ENCODE measurements around the gene KRTAP4-11.

Gene KRTAP4-11

DNA sequence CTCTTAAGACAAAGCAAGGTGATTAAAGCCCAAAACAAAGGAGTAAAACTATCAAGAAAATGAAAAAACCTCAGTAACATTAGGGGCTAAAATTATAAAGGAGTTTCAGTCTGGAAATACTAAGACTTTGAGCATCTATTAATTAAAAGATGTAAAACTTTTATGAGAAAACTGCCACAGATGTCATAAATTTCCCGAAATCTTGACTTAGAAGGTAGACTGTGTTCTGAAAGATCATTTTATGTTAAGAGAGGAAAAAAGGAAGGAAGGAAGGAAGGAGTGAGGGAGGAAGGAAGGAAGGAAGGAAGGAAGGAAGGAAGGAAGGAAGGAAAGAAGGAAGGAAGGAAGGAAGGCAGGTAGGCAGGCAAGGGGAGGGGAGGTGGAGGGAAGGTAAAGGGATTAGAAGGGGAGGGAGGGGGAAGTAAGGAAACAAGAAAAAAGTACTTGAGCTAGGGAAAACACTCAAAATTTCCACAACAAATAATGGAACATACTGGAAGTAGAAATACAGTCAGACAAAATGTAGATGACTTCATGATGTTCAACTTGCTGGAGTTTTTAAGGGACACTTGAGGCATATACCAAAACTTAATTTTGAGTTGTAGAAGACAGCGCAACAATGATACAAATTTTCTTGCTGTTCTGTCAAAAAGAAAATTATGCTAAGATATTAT is 29.5 kb upstream of the KRTAP4-11 start:
- H3K4me1 ChIP-seq (ENCODE audit: control insufficient read depth, low read length), result peaks cover 21% of the 10 kb centered on the region

DNA sequence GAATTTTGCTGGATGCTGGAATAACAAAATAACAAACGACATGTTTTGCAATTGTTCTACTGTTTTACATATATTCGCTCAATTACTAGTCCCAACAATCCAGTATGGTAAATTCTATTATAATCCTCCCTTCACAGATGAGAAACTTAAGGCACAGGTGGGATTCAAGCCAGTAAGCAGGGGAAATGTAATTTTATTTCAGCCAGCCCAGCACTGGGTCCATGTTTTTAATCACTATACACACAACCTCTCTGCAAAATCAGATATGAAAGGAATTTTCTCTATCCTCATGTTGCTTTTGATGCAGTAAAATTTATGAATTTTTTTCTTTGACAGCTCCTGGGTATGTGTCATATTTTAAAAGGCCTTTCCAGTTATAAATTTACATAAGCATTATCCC is 27.1 kb upstream of the KRTAP4-11 start:
- Histone ChIP-seq H3K9me3 (ENCODE audit: control insufficient read depth, insufficient read depth, low read length) (peaks cover 15% of the 10 kb centered on the region), H3K27ac (ENCODE audit: low read depth, low read length) (no peak overlapping the region), H3K9me2 (replicated peaks; ENCODE audit: control insufficient read depth, low read length) (no peaks in the 10 kb centered on the region), H3K4me1 (ENCODE audit: control insufficient read depth, low read length) (peaks cover 10% of the 10 kb centered on the region), H3K79me2 (ENCODE audit: control insufficient read depth, low read length) (no peaks in the 10 kb centered on the region), H3K36me3 (ENCODE audit: control insufficient read depth, low read length) (no peaks in the 10 kb centered on the region), H3K4me2 (ENCODE audit: low read length) (no peak overlapping the region), H3K4me3 (ENCODE audit: low read length) (no peak overlapping the region), H4K20me1 (ENCODE audit: control insufficient read depth, insufficient read depth, low read depth, low read length) (no peaks in the 10 kb centered on the region), H3K27me3 (ENCODE audit: control insufficient read depth, low read length) (no peaks in the 10 kb centered on the region), H3F3A (ENCODE audit: control insufficient read depth, insufficient read depth) (no peaks in the 10 kb centered on the region)
- no peak for TF ChIP-seq EZH2phosphoT487 (IDR thresholded peaks at IDR 0.05; ENCODE audit: borderline replicate concordance, low read length)

More for the DNA sequence above, 29.5 kb upstream of the KRTAP4-11 start:
- Histone ChIP-seq H3K9me3 (ENCODE audit: control insufficient read depth, insufficient read depth, low read length) (peaks cover 11% of the 10 kb centered on the region), H3F3A (ENCODE audit: control insufficient read depth, insufficient read depth) (no peaks in the 10 kb centered on the region), H3K9me2 (replicated peaks; ENCODE audit: control insufficient read depth, low read length) (no peaks in the 10 kb centered on the region), H3K36me3 (ENCODE audit: control insufficient read depth, low read length) (no peaks in the 10 kb centered on the region), H3K27ac (ENCODE audit: low read depth, low read length) (no peak overlapping the region), H3K27me3 (ENCODE audit: control insufficient read depth, low read length) (no peaks in the 10 kb centered on the region), H3K4me2 (ENCODE audit: low read length) (no peak overlapping the region), H4K20me1 (ENCODE audit: control insufficient read depth, insufficient read depth, low read depth, low read length) (no peaks in the 10 kb centered on the region), H3K79me2 (ENCODE audit: control insufficient read depth, low read length) (no peaks in the 10 kb centered on the region), H3K4me3 (ENCODE audit: low read length) (no peak overlapping the region)
- TF ChIP-seq, protein P1, sequence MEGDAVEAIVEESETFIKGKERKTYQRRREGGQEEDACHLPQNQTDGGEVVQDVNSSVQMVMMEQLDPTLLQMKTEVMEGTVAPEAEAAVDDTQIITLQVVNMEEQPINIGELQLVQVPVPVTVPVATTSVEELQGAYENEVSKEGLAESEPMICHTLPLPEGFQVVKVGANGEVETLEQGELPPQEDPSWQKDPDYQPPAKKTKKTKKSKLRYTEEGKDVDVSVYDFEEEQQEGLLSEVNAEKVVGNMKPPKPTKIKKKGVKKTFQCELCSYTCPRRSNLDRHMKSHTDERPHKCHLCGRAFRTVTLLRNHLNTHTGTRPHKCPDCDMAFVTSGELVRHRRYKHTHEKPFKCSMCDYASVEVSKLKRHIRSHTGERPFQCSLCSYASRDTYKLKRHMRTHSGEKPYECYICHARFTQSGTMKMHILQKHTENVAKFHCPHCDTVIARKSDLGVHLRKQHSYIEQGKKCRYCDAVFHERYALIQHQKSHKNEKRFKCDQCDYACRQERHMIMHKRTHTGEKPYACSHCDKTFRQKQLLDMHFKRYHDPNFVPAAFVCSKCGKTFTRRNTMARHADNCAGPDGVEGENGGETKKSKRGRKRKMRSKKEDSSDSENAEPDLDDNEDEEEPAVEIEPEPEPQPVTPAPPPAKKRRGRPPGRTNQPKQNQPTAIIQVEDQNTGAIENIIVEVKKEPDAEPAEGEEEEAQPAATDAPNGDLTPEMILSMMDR (IDR thresholded peaks at IDR 0.05; ENCODE audit: low read depth, low read length, poor library complexity, severe bottlenecking), result no peak
- TF ChIP-seq EZH2phosphoT487 (IDR thresholded peaks at IDR 0.05; ENCODE audit: borderline replicate concordance, low read length), result no peak

DNA sequence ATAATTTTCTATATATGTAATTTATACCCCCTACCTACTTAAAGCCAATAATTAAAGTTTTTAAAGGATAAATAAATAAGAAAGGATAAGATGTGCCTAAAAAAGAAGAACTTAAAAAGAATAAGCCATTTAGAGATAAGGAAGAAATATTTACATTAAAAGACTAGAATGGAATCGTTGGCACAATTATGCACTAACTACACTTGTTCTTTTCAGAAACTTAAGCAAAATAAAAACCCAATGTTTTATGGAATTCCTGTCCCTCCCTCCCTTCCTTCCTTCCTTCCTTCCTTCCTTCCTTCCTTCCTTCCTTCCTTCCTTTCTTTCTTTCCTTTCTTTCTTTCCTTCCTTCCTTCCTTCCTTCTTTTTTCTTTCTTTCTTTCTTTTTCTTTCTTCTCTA is 26.7 kb upstream of the KRTAP4-11 start:
- Histone ChIP-seq H3K4me3 (ENCODE audit: low read length) (no peak overlapping the region), H3K27ac (ENCODE audit: low read depth, low read length) (no peak overlapping the region), H3K9me3 (ENCODE audit: control insufficient read depth, insufficient read depth, low read length) (peaks cover 15% of the 10 kb centered on the region), H3F3A (ENCODE audit: control insufficient read depth, insufficient read depth) (no peaks in the 10 kb centered on the region), H3K27me3 (ENCODE audit: control insufficient read depth, low read length) (no peaks in the 10 kb centered on the region), H3K4me2 (ENCODE audit: low read length) (no peak overlapping the region), H3K4me1 (ENCODE audit: control insufficient read depth, low read length) (peaks cover 5% of the 10 kb centered on the region), H3K36me3 (ENCODE audit: control insufficient read depth, low read length) (no peaks in the 10 kb centered on the region), H3K9me2 (replicated peaks; ENCODE audit: control insufficient read depth, low read length) (no peaks in the 10 kb centered on the region), H4K20me1 (ENCODE audit: control insufficient read depth, insufficient read depth, low read depth, low read length) (no peaks in the 10 kb centered on the region), H3K79me2 (ENCODE audit: control insufficient read depth, low read length) (no peaks in the 10 kb centered on the region)
- TF ChIP-seq EZH2phosphoT487 (IDR thresholded peaks at IDR 0.05; ENCODE audit: borderline replicate concordance, low read length), result no peak
- TF ChIP-seq, protein P1 (IDR thresholded peaks at IDR 0.05; ENCODE audit: low read depth, low read length, poor library complexity, severe bottlenecking), result no peak

DNA sequence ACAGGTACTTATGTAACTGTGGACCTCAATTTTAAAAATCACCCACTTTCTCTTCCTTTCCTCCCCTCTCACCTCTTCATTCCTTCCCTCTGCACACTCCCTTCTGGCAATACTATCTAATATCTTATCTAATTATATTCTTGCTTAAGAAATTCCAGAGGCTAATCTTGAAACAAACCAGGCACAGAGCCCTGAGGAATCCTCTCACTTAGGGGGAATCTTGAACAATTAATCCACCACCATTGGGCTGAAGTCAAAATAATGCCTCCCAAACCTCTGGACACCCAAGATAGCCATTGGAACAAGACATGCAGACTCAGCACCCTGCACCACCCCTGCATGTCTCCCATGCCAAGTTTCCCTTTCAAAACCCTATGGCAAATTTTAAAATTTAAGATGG is 23.2 kb upstream of the KRTAP4-11 start:
- no peaks in the 10 kb centered on the region for H3K4me1 ChIP-seq (ENCODE audit: control insufficient read depth, low read length)
- no peaks in the 10 kb centered on the region for H3K27me3 ChIP-seq (ENCODE audit: control insufficient read depth, low read length)
- H3K79me2 ChIP-seq (ENCODE audit: control insufficient read depth, low read length), result no peaks in the 10 kb centered on the region
- H4K20me1 ChIP-seq (ENCODE audit: control insufficient read depth, insufficient read depth, low read depth, low read length), result no peaks in the 10 kb centered on the region
- H3K4me2 ChIP-seq (ENCODE audit: low read length), result no peak overlapping the region
- TF ChIP-seq EZH2phosphoT487 (IDR thresholded peaks at IDR 0.05; ENCODE audit: borderline replicate concordance, low read length), result no peak
- TF ChIP-seq, protein P1 (IDR thresholded peaks at IDR 0.05; ENCODE audit: low read depth, low read length, poor library complexity, severe bottlenecking), result no peak
- H3K4me3 ChIP-seq (ENCODE audit: low read length), result no peak overlapping the region
- H3K36me3 ChIP-seq (ENCODE audit: control insufficient read depth, low read length), result no peaks in the 10 kb centered on the region
- no peaks in the 10 kb centered on the region for H3F3A ChIP-seq (ENCODE audit: control insufficient read depth, insufficient read depth)
- no peaks in the 10 kb centered on the region for H3K9me2 ChIP-seq (replicated peaks; ENCODE audit: control insufficient read depth, low read length)
- H3K27ac ChIP-seq (ENCODE audit: low read depth, low read length), result no peak overlapping the region
- H3K9me3 ChIP-seq (ENCODE audit: control insufficient read depth, insufficient read depth, low read length), result peaks cover 15% of the 10 kb centered on the region

Data from DOHH2 (cell line).